ENCODE data around the gene LRBA.

GRCh38 chr4:150242820-150243458 lies 772.1 kb downstream of the LRBA start:
- TF ChIP-seq PAX5 (IDR thresholded peaks at IDR 0.05; ENCODE audit: insufficient read depth, low read length, severe bottlenecking) (no peak), POU2F2 (IDR thresholded peaks at IDR 0.05; ENCODE audit: low read depth, low read length) (no peak), POLR2A (IDR thresholded peaks at IDR 0.05; ENCODE audit: low read depth, low read length) (no peak)

Data from GM12891 (cell line).